Activated CD8-positive, alpha-beta memory T cell treated with anti-CD3 and anti-CD28 coated beads, Interleukin-2, amount 50 U/mL, for 1 hour (primary cell): ENCODE measurements around the gene EIF2S2.
"Not testable (repeated sequence)": the region's sequence is repeated elsewhere in the genome, so short reads cannot be mapped to it uniquely, and the experiment has no call there.

Experiments used
- DNase-seq: peaks from one replicate; pipeline ENCODE4 v3.0.0-alpha.2; 2020; ENCODE audit errors: extremely low read depth

The EIF2S2 gene, protein sequence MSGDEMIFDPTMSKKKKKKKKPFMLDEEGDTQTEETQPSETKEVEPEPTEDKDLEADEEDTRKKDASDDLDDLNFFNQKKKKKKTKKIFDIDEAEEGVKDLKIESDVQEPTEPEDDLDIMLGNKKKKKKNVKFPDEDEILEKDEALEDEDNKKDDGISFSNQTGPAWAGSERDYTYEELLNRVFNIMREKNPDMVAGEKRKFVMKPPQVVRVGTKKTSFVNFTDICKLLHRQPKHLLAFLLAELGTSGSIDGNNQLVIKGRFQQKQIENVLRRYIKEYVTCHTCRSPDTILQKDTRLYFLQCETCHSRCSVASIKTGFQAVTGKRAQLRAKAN

DNA sequence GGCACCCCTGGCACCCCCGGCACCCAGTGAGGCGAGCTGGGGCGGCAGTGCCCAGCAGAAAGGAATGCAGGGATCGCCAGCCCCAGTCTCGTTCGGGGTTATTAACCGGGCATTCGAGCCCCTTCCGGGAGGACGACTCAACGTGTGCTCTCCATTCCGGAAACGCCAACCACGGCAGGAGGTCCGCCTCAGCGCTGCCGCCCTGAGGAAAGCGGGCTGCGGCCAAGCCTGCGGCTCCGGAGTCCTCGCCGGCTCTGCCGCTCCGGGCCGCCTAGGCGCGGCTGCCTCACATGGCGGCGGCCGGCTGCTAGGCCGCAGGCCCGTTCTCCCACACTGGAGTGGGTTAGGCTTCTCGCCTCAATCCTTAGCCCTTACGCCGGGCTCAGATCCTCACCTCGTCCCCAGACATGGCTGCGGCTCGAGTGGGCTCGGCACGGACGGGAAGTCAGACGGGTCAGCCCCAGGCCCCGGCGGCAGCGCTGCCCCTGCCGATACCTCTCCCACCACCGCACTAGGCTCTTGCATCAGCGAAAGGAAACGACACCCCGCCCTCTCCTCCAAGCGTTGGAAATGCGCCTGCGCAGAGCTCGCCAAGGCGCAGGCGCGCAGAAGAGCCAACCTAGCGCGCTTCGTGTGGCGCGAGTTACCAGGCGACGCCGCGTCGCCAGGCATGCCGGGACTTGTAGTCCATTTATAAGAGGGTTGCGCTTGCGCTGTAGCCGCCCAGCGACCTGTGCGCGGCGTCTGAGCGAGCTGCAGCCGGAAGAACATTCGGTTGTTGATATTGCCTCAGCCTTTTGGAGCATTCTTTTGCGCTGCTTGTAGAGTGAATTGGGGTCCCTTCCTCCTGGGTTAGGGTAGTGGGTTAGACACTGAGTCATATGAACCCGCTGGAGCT, at the start of gene EIF2S2:
TSS of gene EIF2S2 (minus strand) at position 542 of the 898 bp plus-strand sequence. CDS start at position 409, 133 bp downstream.
- peak; percentile 87 for DNase-seq

DNA sequence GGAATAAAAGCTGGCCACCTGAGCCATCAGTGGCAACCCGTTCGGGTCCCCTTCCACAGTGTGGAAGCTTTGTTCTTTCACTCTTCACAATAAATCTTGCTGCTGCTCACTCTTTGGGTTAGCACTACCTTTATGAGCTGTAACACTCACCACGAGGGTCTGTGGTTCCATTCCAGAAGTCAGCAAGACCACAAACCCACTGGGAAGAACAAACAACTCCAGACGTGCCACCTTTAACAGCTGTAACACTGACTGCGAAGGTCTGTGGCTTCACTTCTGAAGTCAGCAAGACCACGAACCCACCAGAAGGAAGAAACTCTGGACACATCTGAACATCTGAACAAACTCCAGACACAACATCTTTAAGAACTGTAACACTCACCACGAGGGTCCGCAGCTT, 45.7 kb upstream of the EIF2S2 start:
- not testable (repeated sequence) for DNase-seq

DNA sequence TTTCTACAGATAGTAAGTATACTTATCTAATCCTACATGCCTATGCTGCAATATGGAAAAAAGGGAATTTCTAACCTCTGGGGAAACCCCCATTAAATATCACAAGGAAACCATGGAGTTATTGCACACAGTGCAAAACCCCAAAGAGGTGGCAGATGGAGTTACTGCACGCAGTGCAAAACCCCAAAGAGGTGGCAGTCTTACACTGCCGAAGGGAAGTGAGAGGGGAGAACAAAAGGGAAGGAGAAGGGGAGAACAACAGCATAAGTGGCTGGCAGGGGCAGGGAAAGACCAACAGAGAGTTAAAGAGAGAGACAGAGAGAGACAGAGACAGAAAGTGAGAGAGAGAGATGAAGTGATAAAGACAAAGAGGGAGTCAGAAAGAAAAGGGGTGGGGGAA, 43.8 kb upstream of the EIF2S2 start:
- DNase-seq = no peak

DNA sequence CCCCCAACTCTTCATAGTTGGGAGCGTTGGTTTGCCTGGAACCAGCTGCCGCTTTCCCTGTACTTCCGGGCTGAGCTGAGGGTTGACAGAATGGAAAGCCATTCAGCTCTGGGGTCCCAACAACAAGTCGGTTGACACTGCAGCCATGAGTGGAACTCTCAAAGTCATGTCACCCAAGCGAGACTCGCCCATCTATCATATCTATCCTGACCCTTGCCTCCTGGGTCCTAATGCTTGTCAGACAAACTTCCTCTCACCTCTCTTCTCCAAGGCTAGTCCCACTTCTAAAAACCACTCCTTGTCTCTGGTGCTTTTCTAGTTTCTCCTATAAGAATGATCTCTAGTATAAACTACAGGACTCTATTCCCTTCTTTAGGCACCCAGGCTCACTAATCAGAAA, 41.1 kb upstream of the EIF2S2 start:
- DNase-seq = not testable (repeated sequence)

DNA sequence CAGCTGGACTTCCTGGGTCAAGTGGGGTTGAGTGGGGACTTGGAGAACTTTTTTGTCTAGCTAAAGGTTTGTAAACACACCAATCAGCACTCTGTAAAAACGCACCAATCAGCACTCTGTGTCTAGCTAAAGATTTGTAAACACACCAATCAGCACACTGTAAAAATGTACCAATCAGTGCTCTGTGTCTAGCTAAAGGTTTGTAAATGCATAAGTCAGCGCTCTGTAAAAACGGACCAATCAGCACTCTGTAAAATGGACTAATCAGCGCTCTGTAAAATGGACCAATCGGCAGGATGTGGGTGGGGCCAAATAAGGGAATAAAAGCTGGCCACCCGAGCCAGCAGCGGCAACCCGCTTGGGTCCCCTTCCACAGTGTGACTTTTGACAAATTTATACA, 40.0 kb upstream of the EIF2S2 start:
- DNase-seq = not testable (repeated sequence)

DNA sequence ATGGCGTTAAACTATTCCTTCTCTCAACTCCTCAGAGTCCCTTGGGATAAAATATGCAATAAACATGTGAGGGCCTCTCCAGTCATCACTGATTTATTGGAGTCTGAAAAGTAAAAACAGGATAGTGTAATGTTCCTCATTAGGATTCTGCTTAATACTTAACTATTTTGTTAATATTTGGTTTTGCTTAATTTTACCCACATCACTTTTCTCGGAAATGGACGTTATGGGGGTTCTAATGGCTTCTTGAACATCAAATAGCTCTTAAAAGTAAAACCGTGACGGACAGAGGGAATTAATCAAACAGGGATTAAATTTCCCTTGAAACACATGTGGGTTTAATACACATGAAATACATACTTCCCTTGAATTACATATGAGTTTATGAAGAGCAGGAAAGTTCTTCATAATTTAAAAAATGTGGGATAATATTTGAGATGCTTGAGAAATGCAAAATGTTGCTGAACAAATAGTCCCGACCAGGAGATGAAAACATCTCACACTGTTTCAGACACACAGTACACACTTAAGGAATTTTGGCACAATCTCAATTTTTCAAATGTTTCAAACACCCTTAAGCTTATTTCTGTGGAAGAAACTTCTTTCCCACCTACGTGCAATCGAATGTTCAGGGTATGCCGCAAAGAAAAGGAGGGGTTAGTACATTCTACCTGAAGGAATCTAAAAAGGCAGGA, 38.4 kb upstream of the EIF2S2 start:
- no peak for DNase-seq

DNA sequence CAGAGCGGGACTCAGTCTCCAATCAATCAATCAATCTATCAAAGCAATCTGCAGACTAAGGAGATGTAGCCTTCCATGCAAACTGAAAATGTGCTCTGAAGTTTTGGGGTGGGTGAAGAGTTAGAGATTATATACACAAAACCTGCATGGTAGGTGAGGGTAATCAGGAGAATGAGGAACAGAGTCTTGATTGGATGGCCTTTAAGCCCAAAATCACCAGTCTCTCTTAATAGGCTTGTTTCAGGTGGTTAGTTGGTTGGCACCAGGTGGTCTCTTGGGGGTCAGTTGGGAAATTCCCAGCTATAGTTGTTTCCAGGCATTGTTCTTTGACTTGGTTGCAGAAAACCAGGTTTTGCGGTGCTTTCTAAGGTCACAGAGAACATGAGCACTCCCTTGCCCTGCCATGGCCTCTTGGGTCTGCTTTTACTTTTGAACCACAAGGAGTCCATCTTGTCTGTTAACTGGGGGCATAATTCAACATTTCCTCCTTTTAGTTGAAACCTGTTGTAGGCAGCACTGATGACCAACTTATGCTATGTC, 33.3 kb upstream of the EIF2S2 start:
- no peak for DNase-seq

DNA sequence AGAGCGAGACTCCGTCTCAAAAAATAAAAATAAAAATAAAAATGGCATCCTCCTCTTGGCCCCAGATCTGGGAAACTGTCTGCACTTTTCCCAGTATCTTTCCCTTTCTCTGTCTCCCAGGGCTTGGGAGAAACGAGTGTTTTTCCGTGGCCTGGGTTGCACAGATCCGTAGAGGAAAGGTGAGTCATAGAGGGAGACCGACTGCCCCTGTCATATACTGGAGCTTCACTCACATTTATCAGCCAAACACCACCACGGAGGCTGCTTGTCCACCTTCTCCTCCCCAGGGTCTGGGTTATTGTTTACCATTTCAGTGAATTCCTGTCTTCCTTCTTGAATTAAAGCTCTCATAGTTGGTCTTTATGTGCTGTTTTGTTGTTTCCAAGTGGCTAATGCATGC, 31.9 kb upstream of the EIF2S2 start:
- DNase-seq = no peak

DNA sequence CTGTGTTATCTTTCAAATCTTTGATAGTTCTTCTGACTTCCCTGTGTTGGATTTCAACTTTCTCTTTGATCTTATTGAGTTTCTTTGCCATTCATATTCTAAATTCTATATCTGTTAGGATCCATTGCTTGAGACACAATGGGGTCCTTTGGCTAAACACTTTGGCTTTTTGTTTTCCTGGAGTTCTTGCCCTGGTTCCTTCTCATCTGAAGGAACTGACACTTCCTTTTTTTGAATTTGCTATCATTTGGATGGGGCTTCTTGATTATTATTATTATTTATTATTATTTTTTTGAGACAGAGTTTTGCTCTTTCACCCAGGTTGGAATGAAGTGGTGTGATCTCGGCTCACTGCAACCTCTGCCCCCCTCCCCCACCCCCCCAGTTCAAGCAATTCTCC, 30.1 kb upstream of the EIF2S2 start:
- DNase-seq = no peak

DNA sequence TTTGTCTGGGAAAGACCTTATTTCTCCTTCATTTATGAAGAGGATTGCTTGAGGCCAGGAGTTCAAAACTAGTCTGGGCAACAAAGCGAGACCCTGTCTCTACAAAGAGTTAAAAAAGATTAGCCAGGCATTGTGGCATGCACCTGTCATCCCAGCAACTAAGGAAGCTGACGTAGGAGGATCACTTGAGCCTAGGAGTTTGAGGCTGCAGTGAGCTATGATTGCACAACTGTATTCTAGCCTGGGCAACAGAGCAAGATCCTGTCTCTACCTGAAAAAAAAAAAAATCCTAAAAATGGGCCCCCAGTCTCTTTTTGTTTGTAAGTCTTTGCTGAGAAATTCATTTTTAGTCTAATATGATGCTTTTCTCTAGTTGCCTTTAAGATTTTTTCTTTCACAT, 29.2 kb upstream of the EIF2S2 start:
- DNase-seq = no peak

DNA sequence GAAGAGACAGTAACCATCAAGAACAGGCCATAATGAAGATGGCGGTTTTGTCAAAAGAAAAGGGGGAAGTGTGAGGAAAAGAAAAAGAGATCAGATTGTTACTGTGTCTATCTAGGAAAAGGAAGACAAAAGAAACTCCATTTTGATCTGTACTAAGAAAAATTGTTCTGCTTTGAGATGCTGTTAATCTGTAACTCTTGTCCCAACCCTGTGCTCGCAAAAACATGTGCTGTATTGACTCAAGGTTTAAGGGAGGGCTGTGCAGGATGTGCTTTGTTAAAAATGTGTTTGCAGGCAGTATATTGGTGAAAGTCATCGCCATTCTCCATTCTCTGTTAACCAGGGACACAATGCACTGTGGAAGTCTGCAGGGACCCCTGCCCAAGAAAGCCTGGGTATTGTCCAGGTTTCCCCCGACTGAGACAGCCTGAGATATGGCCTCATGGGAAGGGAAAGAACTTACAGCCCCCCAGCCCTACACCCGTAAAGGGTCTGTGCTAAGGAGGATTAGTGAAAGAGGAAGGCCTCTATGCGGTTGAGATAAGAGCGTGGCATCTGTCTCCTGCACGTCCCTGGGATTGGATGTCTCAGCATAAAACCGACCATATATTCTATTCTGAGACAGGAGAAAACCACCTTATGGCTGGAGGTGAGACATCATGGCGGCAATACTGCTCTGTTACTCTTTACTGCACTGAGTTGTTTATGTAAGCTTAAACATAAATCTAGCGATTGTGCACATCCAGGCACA, 23.7 kb upstream of the EIF2S2 start:
- not testable (repeated sequence) for DNase-seq

DNA sequence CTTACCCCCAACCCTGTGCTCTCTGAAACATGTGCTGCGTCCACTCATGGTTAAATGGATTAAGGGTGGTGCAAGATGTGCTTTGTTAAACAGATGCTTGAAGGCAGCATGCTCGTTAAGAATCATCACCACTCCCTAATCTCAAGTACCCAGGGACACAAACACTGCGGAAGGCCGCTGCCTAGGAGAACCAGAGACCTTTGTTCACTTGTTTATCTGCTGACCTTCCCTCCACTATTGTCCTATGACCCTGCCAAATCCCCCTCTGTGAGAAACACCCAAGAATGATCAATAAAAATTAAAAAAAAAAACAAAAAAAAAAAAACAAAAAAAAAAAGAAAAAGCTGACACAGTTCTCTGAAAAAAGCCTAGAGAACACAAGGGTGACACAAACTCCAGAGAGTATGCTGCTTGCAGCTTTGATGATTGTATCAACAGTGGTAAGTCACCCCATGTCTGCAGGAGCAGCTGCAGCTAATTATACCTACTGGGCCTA, 21.4 kb upstream of the EIF2S2 start:
- not testable (repeated sequence) for DNase-seq

DNA sequence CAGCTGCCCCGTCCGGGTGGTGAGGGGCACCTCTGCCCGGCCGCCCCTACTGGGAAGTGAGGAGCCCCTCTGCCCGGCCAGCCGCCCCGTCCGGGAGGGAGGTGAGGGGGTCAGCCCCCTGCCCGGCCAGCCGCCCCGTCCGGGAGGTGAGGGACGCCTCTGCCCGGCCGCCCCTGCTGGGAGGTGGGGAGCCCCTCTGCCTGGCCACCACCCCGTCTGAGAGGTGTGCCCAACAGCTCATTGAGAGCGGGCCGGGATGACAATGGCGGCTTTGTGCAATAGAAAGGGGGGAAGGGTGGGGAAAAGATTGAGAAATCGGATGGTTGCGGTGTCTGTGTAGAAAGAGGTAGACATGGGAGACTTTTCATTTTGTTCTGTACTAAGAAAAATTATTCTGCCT, 20.9 kb upstream of the EIF2S2 start:
- DNase-seq = not testable (repeated sequence)

DNA sequence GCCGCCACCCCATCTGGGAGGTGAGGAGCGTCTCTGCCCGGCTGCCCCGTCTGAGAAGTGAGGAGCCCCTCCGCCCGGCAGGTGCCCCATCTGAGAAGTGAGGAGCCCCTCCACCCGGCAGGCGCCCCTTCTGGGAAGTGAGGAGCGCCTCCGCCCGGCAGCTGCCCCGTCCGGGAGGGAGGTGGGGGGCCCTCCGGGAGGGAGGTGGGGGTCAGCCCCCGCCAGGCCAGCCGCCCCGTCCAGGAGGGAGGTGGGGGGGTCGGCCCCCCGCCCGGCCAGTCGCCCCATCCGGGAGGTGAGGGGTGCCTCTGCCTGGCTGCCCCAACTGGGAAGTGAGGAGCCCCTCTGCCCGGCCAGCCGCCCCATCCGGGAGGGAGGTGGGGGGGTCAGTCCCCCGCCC, 20.4 kb upstream of the EIF2S2 start:
- DNase-seq = not testable (repeated sequence)

DNA sequence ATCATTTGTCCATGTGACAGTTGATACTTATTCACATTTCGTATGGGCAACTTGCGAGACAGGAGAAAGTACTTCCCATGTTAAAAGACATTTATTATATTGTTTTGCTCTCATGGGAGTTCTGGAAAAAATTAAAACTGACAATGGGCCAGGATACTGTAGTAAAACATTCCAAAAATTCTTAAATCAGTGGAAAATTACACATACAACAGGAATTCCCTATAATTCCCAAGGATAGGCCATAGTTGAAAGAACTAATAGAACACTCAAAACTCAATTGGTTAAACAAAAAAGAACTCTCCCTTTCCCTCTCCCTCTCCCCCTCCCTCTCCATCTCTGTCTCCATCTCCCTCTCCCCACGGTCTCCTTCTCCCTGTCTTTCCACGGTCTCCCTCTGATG, 19.4 kb upstream of the EIF2S2 start:
- DNase-seq = no peak

DNA sequence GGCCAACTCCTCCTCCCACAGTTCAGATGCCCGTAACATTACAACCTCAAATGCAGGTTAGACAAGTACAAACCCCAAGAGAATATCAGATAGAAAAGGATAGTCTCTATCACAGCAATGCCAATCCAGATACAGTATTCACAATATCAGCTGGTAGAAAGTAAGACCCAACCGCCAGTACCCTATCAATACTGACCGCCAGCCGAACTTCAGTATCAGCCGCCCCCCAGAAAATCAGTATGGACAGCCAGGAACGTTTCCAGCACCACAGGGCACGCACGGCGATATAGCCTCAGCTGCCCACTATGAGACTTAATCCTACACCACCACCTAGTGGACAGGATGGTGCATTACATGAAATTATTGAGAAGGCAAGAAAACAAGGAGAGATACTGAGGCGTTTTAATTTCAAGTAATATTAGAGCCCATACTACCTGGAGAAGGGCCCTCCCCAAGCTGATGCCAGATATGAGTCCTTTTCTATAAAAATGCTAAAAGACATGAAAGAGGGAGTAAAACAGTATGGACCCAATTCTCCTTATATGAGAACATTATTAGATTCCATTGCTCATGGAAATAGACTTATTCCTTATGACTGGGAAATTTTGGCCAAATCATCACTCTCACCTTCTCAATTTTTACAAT, 17.6 kb upstream of the EIF2S2 start:
- peak; percentile 19 for DNase-seq

DNA sequence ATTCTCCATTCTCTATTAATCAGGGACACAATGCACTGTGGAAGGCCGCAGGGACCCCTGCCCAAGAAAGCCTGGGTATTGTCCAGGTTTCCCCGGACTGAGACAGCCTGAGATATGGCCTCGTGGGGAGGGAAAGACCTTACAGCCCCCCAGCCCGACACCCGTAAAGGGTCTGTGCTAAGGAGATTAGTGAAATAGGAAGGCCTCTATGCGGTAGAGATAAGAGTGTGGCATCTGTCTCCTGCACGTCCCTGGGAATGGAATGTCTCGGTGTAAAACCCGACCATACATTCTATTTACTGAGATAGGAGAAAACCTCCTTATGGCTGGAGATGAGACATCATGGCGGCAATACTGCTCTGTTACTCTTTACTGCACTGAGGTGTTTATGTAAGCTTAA, 15.7 kb upstream of the EIF2S2 start:
- no peak for DNase-seq

DNA sequence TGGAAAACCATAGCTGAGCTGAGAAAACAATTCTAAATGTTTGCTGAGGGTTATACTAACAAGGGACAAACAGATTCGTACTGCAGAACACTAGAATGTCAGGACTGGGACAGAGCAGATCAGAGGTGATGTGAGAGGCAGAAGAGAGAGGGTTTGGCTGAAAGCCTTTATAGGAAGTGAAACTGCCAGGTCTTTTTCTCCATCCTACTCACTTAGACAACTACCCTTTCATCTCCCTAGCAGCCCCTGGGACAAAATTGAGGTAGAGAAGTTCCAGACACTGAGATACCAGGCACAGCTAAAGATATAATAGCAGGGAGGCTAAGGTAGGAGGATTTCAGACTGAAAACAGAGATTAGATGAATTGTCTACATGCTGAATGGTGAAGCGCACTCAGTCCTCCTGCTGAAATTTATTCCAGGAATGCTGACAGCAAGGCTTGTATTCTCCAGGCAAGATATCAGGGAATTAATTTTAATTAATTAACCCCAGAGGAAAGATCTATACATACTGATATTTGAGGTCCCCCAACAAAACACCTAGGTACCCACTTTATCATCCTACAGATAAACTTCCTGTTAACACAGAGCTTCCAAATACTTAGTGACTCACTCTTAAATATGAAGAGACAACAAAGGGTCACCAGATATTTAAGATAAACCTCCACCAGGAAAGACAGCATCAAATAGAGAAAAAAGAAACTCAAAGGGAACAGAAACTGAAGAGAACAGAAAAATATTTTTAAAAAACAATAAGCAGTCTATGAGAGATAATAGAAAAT, 12.6 kb upstream of the EIF2S2 start:
- no peak for DNase-seq

DNA sequence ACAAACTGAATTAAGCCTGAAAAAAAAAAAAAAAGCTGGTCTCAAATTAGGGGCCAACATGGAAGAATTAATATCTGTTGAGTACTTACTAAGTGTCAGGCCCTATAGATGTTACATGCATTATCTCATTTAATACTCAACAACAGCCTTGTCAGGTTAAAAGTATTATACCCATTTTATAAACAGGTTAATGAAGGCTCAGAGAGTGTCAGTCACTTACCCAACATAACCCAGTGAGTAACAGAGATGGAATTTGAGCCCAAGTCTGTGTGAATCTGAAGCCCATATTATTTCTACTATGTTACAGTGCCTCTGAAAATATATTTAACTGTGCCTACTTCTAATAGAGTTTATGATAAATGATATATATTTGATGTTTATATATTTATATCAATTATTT, 11.3 kb upstream of the EIF2S2 start:
- DNase-seq = no peak
